Sigmoid colon (tissue), 3 donors: Measurements from ENCODE around the gene DCAKD.

Experiments
- CTCF ChIP-seq, 4 experiments: fragments of 450-650 bp in 3 of 4; fragments of 200-600 bp in 1 of 4; IDR thresholded peaks; one replicate each; pipeline ENCODE4 v1.5.1; 2016 to 2019; ENCODE audit warnings: antibody characterized with exemption in 4 of 4, mild to moderate bottlenecking in 3 of 4, moderate library complexity in 2 of 4
- POLR2A ChIP-seq, 2 donors: fragments of 450-650 bp; IDR thresholded peaks; one replicate each; pipeline ENCODE4 v1.6.1; 2016; ENCODE audit warnings: antibody characterized with exemption in 2 of 2, mild to moderate bottlenecking in 2 of 2, moderate library complexity in 2 of 2

DNA sequence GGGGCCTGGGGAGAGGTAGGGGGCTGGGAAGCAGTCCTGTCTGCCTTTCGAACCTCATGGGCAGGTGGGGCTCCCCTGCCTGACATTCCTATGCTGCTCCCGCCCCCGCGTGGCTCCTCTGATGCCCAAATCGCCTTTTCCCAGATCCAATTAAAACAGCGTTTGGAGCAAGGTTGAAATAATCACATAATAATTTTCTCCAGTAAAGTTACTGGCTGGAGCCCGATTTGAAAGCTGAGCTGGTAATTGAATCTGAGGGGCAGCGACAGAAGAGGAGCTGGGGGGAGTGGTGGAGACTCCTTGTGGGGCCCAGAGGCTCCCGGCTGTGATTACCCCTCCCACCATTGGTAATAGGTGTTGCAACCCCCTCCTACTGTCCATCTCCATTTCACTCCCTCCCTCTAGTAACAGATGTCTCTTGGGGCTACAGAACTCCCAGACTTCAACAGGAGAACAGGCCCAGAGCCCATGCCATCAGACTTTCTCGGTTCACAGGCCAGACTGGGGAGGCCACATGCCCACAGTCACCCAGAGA, 44.4 kb downstream of the DCAKD start:
- TF ChIP-seq CTCF (IDR thresholded peaks at IDR 0.05) (no peak), POLR2A (IDR thresholded peaks at IDR 0.05) (no peak)
